Lung (tissue), 12 donors: ENCODE results near the gene ACBD6. TPM values are rescaled to one million over a fixed set of nuclear protein-coding genes. Genes with fewer than 3 reads are reported as not detected.

Experiments used
- ATAC-seq: fragments of 200-7000 bp; cut with Tn5 transposase; one replicate; pipeline ENCODE4 v1.9.1; 2020; ENCODE audit warnings: moderate number of reproducible peaks; ENCODE audit not compliant: insufficient read depth, low FRiP score
- DNase-seq, 3 donors: peaks; one replicate each; pipeline ENCODE4 v3.0.0-alpha.2; 2013 to 2017
- H3K27ac ChIP-seq, 2 donors: one replicate each; pipeline ENCODE4 v1.5.1; 2013; ENCODE audit warnings: mild to moderate bottlenecking in 2 of 2, moderate library complexity in 2 of 2, control low read depth in 1 of 2, inconsistent platforms in 1 of 2, low read depth in 1 of 2, low read length in 1 of 2
- H3K27me3 ChIP-seq, 3 donors: one replicate each; pipeline ENCODE4 v1.5.1; 2013; ENCODE audit warnings: low read length in 2 of 3; ENCODE audit not compliant: control insufficient read depth in 3 of 3, insufficient read depth in 3 of 3
- H3K36me3 ChIP-seq, 4 donors: one replicate each; pipeline ENCODE4 v1.5.1; 2013; ENCODE audit warnings: low read length in 4 of 4, mild to moderate bottlenecking in 1 of 4, moderate library complexity in 1 of 4; ENCODE audit not compliant: control insufficient read depth in 4 of 4, insufficient read depth in 4 of 4
- H3K4me1 ChIP-seq, 5 donors: one replicate each; pipeline ENCODE4 v1.5.1; 2013; ENCODE audit warnings: low read length in 5 of 5, mild to moderate bottlenecking in 2 of 5, moderate library complexity in 1 of 5; ENCODE audit not compliant: control insufficient read depth in 5 of 5, insufficient read depth in 5 of 5
- H3K4me3 ChIP-seq: one replicate; pipeline ENCODE4 v1.5.1; 2013; ENCODE audit warnings: mild to moderate bottlenecking, control low read depth, moderate library complexity
- H3K9ac ChIP-seq, 2 donors: one replicate each; pipeline ENCODE4 v1.5.1; 2013; ENCODE audit warnings: low read length in 2 of 2, control low read depth in 1 of 2; ENCODE audit not compliant: insufficient read depth in 1 of 2
- H3K9me3 ChIP-seq, 4 donors: one replicate each; pipeline ENCODE4 v1.5.1; 2013; ENCODE audit warnings: low read length in 3 of 4, mild to moderate bottlenecking in 1 of 4, moderate library complexity in 1 of 4; ENCODE audit not compliant: control insufficient read depth in 4 of 4, insufficient read depth in 3 of 4
- WGBS, 2 donors: extraction: QIAGEN DNeasy Blood & Tissue Kit; methylation state at CpG; one replicate each; pipeline ENCODE4 v1.1.7; 2013; 5-methylcytosine and 5-hydroxymethylcytosine counted together
- polyA plus RNA-seq, 2 donors: library from polyadenylated mRNA; stranded (reverse); fragments of 200-250 nt; gene quantifications; one replicate each; pipeline ENCODE4 v1.2.1, GENCODE V29; 2013
- total RNA-seq, 2 donors: library from RNA; depleted of rRNA in 1 of 2; stranded (reverse); fragments of >200 nt in 1 of 2; gene quantifications; one replicate each; pipeline ENCODE4 v1.2.1, GENCODE V29; 2014 to 2021
- TF ChIP-seq, protein P1 (sequence below): IDR thresholded peaks from 2 replicates; pipeline ENCODE4 v1.5.1; 2012; ENCODE audit warnings: mild to moderate bottlenecking; ENCODE audit errors: control extremely low read depth, extremely low read depth
- donor health status: control.
- donor health status: control.
- donor health status: Bipolar disorder and iron deficiency.
- donor health status: healthy.
- donor health status: DM: yes; HTN: yes; CAD: no.

Gene ACBD6
- total and polyA plus RNA-seq, 4 donors, result 28.1 to 53.3 (median 41.1) TPM

DNA sequence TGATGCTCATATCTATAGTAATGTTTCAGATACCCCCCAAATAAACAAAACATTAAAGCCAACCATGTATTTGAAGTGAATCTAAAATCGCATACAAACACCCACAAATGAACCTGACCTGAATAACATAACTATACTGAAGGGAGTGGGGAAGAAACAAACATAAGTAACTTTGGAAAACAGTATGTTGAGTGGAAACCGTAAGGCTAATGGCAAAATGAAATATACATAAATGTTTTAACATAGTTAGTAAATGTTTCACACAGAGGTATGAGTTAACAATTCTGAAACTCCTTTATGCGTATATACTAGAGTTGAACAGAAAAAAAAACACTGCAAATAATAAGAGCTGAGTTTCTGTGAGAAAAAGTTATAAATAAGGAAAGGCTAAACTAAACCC, 125.6 kb downstream of the ACBD6 start:
- ATAC-seq (no peak), DNase-seq (no peak)
- Histone ChIP-seq H3K9ac (no peak overlapping the region), H3K27ac (no peak overlapping the region), H3K9me3 (peaks cover 0 to 11% (median 6%) of the 10 kb centered on the region in 4 donors), H3K4me3 (no peak overlapping the region), H3K36me3 (peaks cover 0 to 4% (median 1%) of the 10 kb centered on the region in 4 donors), H3K27me3 (no peaks in the 10 kb centered on the region), H3K4me1 (peaks cover 0 to 3% (median 0%) of the 10 kb centered on the region in 5 donors)
- TF ChIP-seq, protein P1, sequence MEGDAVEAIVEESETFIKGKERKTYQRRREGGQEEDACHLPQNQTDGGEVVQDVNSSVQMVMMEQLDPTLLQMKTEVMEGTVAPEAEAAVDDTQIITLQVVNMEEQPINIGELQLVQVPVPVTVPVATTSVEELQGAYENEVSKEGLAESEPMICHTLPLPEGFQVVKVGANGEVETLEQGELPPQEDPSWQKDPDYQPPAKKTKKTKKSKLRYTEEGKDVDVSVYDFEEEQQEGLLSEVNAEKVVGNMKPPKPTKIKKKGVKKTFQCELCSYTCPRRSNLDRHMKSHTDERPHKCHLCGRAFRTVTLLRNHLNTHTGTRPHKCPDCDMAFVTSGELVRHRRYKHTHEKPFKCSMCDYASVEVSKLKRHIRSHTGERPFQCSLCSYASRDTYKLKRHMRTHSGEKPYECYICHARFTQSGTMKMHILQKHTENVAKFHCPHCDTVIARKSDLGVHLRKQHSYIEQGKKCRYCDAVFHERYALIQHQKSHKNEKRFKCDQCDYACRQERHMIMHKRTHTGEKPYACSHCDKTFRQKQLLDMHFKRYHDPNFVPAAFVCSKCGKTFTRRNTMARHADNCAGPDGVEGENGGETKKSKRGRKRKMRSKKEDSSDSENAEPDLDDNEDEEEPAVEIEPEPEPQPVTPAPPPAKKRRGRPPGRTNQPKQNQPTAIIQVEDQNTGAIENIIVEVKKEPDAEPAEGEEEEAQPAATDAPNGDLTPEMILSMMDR, result no peak
- 99% methylated on average over 3 of the region's 3 CpGs for WGBS, 2 donors

DNA sequence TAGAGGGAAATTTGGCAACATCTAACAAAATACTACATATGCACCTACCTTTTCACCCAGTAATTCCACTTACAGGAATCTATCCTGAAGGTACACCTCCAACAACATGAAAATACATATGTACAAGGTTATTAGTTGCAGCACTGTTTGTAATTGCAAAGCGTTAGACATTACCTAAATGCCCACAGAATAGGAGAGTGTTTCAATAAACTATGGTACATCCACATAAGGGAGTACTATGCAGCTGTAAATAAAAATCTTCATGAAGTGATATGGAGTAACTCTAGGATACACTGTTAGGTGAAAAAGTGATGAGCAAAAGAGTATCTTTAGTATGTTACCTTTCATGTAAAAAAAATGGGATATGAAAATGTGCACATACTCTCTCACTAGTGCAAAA, 126.1 kb downstream of the ACBD6 start:
- TF ChIP-seq, protein P1, result no peak
- H3K9me3 ChIP-seq, result peaks cover 0 to 11% (median 6%) of the 10 kb centered on the region in 4 donors
- no peak overlapping the region for H3K9ac ChIP-seq
- H3K27ac ChIP-seq, result no peak overlapping the region
- peaks cover 0 to 4% (median 1%) of the 10 kb centered on the region in 4 donors for H3K36me3 ChIP-seq
- H3K27me3 ChIP-seq, result no peaks in the 10 kb centered on the region
- DNase-seq (no peak), ATAC-seq (no peak)
- no peak overlapping the region for H3K4me3 ChIP-seq
- WGBS, 2 donors, result 98 to 100% methylated on average over 1 of the region's 1 CpG
- peaks cover 0 to 3% (median 0%) of the 10 kb centered on the region in 5 donors for H3K4me1 ChIP-seq

DNA sequence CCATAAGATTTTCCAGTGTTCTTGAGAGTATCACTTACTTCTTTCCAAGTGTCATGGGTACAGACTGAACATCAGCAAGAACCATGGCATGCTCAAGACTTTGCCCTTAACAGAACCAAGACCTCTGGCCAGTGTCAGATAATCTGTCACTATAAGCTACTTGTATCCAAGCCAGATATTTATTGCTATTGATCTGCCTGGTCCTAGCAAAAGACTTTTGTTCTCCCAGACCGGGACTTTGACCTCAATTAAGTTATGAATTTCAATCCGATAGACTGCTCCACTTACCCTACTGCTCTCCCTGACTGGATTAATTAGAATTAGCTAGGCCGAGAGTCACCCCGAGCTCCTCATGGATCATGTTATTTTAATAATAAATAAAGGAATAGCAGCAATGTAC, 129.6 kb downstream of the ACBD6 start:
- peaks cover 0 to 2% (median 0%) of the 10 kb centered on the region in 4 donors for H3K36me3 ChIP-seq
- no peak overlapping the region for H3K4me3 ChIP-seq
- no peak overlapping the region for H3K9ac ChIP-seq
- no peak for DNase-seq
- peaks cover 0 to 2% (median 0%) of the 10 kb centered on the region in 4 donors for H3K9me3 ChIP-seq
- 96% methylated on average over 4 of the region's 4 CpGs for WGBS, 2 donors
- H3K27me3 ChIP-seq, result no peaks in the 10 kb centered on the region
- ATAC-seq, result no peak
- TF ChIP-seq, protein P1, result no peak
- H3K27ac ChIP-seq, result no peak overlapping the region
- H3K4me1 ChIP-seq, result no peaks in the 10 kb centered on the region

DNA sequence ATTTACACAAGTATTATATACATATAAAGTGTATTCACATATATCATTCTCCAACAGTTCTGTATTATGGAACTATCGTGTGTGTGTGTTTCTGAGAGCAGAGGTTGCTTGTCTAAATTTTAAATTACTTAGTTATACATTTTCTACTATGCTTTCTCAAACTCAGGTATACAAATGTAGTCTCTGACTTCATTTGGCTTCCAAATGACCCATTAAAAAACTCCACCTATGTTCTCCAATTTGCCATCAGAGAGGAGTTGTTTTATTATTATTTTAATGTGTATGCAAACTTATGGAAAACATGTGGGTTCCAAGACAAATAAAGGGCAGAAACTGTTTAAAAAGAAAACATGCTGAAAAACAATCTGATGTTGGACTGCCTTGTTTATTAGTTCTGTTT, 131.8 kb downstream of the ACBD6 start:
- WGBS, 2 donors, result 93 to 100% methylated on average over 1 of the region's 1 CpG
- peaks cover 0 to 2% (median 0%) of the 10 kb centered on the region in 4 donors for H3K36me3 ChIP-seq

More for the DNA sequence above, 131.8 kb downstream of the ACBD6 start:
- TF ChIP-seq, protein P1, result no peak
- no peaks in the 10 kb centered on the region for H3K4me1 ChIP-seq
- H3K9me3 ChIP-seq, result peaks cover 0 to 2% (median 0%) of the 10 kb centered on the region in 4 donors
- H3K27ac ChIP-seq, result no peak overlapping the region
- H3K9ac ChIP-seq, result no peak overlapping the region
- DNase-seq (no peak), ATAC-seq (no peak)
- no peaks in the 10 kb centered on the region for H3K27me3 ChIP-seq
- H3K4me3 ChIP-seq, result no peak overlapping the region
